ENCODE measurements around the gene CRYBG1.
"Not testable (repeated sequence)": the region's sequence is repeated elsewhere in the genome, so short reads cannot be mapped to it uniquely, and the experiment has no call there.

CRYBG1 gene

DNA sequence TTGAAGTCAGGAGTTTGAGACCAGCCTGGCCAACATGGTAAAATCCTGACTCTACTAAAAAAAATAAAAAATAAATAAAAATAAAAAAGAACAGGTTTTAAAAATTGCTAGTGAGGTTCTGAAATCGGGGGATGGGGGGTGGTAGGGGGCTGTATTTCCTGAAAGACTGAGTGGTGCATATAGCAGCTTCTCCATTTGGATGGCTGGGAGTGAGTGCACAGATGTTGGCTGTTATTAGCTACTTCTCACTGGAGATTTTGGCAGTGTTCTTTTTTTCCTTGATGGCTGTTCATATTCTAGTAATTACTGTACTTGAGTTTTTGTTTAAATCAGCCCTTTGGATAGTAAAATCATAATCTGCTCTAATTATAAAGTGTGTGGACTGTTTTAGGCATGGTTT, 189.0 kb downstream of the CRYBG1 start:
- TF ChIP-seq, protein P1, sequence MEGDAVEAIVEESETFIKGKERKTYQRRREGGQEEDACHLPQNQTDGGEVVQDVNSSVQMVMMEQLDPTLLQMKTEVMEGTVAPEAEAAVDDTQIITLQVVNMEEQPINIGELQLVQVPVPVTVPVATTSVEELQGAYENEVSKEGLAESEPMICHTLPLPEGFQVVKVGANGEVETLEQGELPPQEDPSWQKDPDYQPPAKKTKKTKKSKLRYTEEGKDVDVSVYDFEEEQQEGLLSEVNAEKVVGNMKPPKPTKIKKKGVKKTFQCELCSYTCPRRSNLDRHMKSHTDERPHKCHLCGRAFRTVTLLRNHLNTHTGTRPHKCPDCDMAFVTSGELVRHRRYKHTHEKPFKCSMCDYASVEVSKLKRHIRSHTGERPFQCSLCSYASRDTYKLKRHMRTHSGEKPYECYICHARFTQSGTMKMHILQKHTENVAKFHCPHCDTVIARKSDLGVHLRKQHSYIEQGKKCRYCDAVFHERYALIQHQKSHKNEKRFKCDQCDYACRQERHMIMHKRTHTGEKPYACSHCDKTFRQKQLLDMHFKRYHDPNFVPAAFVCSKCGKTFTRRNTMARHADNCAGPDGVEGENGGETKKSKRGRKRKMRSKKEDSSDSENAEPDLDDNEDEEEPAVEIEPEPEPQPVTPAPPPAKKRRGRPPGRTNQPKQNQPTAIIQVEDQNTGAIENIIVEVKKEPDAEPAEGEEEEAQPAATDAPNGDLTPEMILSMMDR (IDR thresholded peaks at IDR 0.05; ENCODE audit: low read depth, low read length): no peak
- H3K4me3 ChIP-seq (ENCODE audit: low read depth, low read length): no peak overlapping the region

DNA sequence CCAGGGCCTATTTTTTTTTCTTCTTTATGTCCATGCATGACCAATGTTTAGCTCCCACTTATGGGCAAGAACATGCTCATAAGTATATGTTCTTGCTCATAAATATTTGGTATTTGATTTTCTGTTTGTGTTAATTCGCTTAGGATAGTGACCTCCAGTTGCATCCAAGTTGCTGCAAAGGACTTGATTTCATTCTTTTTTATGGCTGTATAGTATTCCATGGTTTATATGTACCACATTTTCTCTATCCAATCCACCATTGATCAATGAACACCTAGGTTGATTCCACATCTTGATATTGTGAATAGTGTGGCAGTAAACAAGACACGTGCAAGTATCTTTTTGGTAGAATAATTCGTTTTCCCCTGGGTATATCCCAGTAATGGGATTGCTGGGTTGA, 190.6 kb downstream of the CRYBG1 start:
- H3K4me3 ChIP-seq (ENCODE audit: low read depth, low read length): no peak overlapping the region
- TF ChIP-seq, protein P1 (IDR thresholded peaks at IDR 0.05; ENCODE audit: low read depth, low read length): no peak

DNA sequence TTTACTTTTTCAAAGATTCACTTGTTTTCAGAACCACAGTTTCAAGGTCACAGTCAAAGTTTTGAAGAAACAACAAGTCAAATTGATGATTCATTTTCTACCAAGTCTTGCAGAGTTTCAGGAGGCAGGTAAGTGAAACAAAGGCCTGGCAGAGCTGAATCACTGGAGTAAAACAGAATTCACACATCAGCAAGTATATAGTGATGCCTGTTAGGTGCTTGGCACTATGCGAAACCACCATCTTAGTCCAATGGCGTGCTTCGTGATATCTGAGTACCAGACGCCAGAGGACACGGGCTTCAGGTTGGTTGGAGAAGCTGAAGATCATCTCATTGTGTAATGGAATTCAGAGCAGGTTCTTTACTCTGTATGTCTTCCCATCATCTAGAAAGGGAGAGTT, 192.9 kb downstream of the CRYBG1 start:
- H3K4me3 ChIP-seq (ENCODE audit: low read depth, low read length): no peak overlapping the region
- TF ChIP-seq, protein P1 (IDR thresholded peaks at IDR 0.05; ENCODE audit: low read depth, low read length): no peak

DNA sequence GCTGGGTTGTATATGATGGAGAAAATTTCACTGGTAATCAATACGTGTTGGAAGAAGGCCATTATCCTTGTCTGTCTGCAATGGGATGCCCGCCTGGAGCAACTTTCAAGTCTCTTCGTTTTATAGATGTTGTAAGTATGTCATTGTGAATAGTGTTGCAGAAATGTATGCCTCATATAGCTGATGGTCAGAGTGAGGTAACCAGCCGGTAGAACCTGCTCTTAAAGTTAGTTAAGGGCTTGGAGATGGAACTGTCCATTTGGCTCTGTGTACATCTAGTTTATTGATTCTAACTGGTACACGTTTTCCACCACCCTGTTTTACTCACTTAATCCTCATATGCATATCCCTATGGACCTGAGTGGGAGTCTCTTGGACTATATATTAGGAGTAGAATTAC, 195.2 kb downstream of the CRYBG1 start:
- TF ChIP-seq, protein P1 (IDR thresholded peaks at IDR 0.05; ENCODE audit: low read depth, low read length): no peak
- H3K4me3 ChIP-seq (ENCODE audit: low read depth, low read length): no peak overlapping the region

DNA sequence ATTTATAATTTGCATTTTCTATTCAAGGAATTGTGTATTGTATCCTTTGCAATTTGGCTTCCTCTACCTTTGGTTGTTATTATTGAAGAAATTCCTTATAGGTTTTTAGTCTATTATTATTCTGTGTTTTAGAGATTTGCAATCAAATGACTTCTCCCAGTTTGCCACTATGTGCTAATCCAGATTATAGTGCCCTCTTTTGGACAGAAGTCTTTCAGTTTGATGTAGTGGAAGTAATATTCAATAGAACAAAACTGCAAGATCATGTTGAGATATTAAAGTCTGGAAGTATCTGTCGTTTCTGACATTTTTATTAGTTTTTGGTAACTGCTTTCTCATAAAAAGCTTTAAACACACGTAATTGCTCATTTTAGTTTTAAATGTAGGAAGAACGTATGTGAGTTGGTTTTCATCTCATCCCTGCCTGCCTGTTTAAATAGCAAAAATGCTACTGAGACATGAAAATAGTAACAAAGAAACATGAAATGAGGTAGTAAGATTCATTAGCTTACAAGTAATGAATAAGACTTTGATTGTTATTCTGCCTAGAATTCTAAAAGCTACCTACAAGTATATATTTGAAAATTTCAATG, 195.9 kb downstream of the CRYBG1 start:
- TF ChIP-seq, protein P1 (IDR thresholded peaks at IDR 0.05; ENCODE audit: low read depth, low read length): no peak
- no peak overlapping the region for H3K4me3 ChIP-seq (ENCODE audit: low read depth, low read length)

DNA sequence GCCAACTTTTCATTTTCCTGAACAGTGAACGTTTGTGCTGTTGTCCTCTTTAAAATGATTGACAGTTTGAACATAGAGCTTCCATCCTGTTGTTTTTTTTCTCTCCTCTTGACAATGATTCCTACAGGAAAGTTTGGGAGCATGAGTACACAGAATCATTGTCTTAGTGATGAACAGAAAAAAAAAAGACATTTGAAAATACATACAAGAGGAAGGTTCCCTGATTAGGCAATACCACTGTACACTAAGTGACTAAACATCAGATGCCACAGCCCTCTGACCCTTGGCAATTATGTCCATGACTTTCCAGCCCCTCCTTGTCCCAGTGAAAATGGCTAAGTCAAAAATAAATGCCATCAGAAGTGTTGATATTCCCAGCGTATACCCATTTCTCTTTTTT, 197.3 kb downstream of the CRYBG1 start:
- TF ChIP-seq, protein P1 (IDR thresholded peaks at IDR 0.05; ENCODE audit: low read depth, low read length): no peak
- H3K4me3 ChIP-seq (ENCODE audit: low read depth, low read length): no peak overlapping the region

DNA sequence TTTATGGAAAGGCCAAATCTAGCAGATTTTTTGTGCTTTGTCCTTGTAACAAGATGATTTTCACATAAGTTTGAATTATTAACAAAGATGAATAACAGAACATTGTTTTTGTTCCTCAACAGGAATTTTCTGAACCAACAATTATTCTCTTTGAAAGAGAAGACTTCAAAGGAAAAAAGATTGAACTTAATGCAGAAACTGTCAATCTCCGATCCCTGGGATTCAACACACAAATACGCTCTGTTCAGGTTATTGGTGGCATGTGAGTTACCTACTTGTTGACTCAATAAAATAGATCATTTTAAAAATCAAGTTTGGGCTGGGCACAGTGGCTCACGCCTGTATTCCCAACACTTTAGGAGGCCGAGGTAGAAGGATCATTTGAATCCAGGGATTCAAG, 197.8 kb downstream of the CRYBG1 start:
- TF ChIP-seq, protein P1 (IDR thresholded peaks at IDR 0.05; ENCODE audit: low read depth, low read length): no peak
- H3K4me3 ChIP-seq (ENCODE audit: low read depth, low read length): no peak overlapping the region

DNA sequence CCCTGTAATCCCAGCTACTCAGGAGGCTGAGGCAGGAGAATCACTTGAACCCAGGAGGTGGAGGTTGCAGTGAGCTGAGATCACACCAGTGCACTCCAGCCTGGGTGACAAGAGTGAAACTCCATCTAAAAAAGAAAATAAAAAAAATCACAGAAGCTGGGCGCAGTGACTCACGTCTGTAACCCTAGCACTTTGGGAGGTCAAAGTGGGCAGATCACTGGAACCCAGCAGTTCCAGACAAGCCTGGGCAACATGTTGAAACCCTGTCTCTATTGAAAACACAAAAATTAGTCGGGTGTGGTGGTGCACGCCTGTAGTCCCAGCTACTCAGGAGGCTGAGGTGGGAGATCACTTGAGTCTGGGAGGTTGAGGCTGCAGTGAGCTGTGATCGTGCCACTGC, 199.1 kb downstream of the CRYBG1 start:
- not testable (repeated sequence) for H3K4me3 ChIP-seq (ENCODE audit: low read depth, low read length)

Data from WI38 (cell line).